K562 (cell line): Measurements from ENCODE around the gene ZIC2. TPM values are rescaled to one million over a fixed set of nuclear protein-coding genes. Genes with fewer than 3 reads are reported as not detected.
A peak's percentile ranks its signal among the peaks of the same experiment; 100 is the strongest.

Source experiments
- ATAC-seq: fragments of 200-7000 bp; cut with Tn5 transposase; 3 replicates; pipeline ENCODE4 v1.9.1; 2020; ENCODE audit warnings: moderate library complexity
- BruUV-seq: library from RNA; stranded (reverse); fragments of 400-500 nt; replicated peaks from 2 replicates; lab custom pipeline; 2021; lab: Mats Ljungman, UMichigan
- CTCF ChIA-PET: fragments of 300-600 bp; formaldehyde crosslinking; extraction: SDS; loops from one replicate; lab custom pipeline; 2021; ENCODE audit warnings: low intra/inter-chr PET ratio; lab: Yijun Ruan, JAX
- POLR2A ChIA-PET: fragments of 300-600, 350-650 bp; sonication (Branson Sonifier 250); formaldehyde crosslinking; extraction: SDS; loops from one replicate; lab custom pipeline; 2021; ENCODE audit warnings: antibody characterized with exemption, inconsistent platforms; lab: Yijun Ruan, JAX
- DNase-seq, 4 experiments: peaks; one replicate each; pipeline versions ENCODE4 v3.0.0 to v3.0.0-alpha.2; 2011 to 2018; ENCODE audit warnings: low spot score in 3 of 4, mixed read lengths in 3 of 4; ENCODE audit errors: extremely low read depth in 1 of 4
- FAIRE-seq: peaks from 2 replicates; lab custom pipeline; 2011; peaks lifted over from hg19 to GRCh38; lab: Jason Lieb, UNC
- H2AFZ ChIP-seq: 2 replicates; pipeline ENCODE4 v1.6.0; 2011; ENCODE audit warnings: low read depth, low read length, control low read depth, inconsistent platforms
- H3K27ac ChIP-seq: fragments of 200-600 bp; 3 replicates; pipeline ENCODE4 v1.8.0; 2011; ENCODE audit warnings: low read depth, mild to moderate bottlenecking, control low read depth, inconsistent platforms, low read length, moderate library complexity, mixed read lengths; ENCODE audit errors: extremely low read depth
- H3K27me3 ChIP-seq, 2 experiments: fragments of 300-600 bp in 1 of 2; 2 replicates in 1 of 2; 3 replicates in 1 of 2; pipeline versions ENCODE4 v1.6.0 to v1.8.0; 2011; ENCODE audit warnings: inconsistent platforms in 2 of 2, low read length in 2 of 2, mild to moderate bottlenecking in 1 of 2, mixed read lengths in 1 of 2, moderate library complexity in 1 of 2; ENCODE audit not compliant: control insufficient read depth in 2 of 2, insufficient read depth in 2 of 2
- H3K36me3 ChIP-seq: fragments of 300-600 bp; 3 replicates; pipeline ENCODE4 v1.8.0; 2011; ENCODE audit warnings: mild to moderate bottlenecking, low read length, inconsistent platforms; ENCODE audit not compliant: control insufficient read depth, insufficient read depth
- H3K4me1 ChIP-seq, 2 experiments: fragments of 200-600 bp in 1 of 2; replicated peaks in 1 of 2; 2 replicates in 1 of 2; 3 replicates in 1 of 2; pipeline versions ENCODE4 v1.5.1 to v1.8.0; 2011; ENCODE audit warnings: inconsistent platforms in 2 of 2, low read length in 2 of 2, mild to moderate bottlenecking in 1 of 2, mixed read lengths in 1 of 2, moderate library complexity in 1 of 2; ENCODE audit not compliant: control insufficient read depth in 2 of 2, insufficient read depth in 2 of 2
- H3K4me2 ChIP-seq: 2 replicates; pipeline ENCODE4 v1.6.1; 2011; ENCODE audit warnings: low read length, control low read depth, inconsistent platforms, mixed read lengths; ENCODE audit not compliant: insufficient read depth
- H3K4me3 ChIP-seq: fragments of 200-600 bp; sonication (generic), shearing (Covaris generic); 2 replicates; pipeline ENCODE4 v1.5.1; 2016; ENCODE audit warnings: control low read depth, inconsistent platforms
- H3K79me2 ChIP-seq: fragments of 200-600 bp; 3 replicates; pipeline ENCODE4 v1.8.0; 2011; ENCODE audit warnings: low read length, inconsistent platforms; ENCODE audit not compliant: control insufficient read depth, insufficient read depth
- H3K9ac ChIP-seq, 2 experiments: 2 replicates each; pipeline versions ENCODE4 v1.6.0 to v1.6.1; 2011; ENCODE audit warnings: low read depth in 2 of 2, low read length in 2 of 2, control low read depth in 1 of 2, inconsistent platforms in 1 of 2, mild to moderate bottlenecking in 1 of 2, mixed read lengths in 1 of 2; ENCODE audit not compliant: insufficient read depth in 1 of 2
- H3K9me1 ChIP-seq: one replicate; pipeline ENCODE4 v1.6.0; 2011; ENCODE audit warnings: inconsistent platforms, mild to moderate bottlenecking, low read length, moderate library complexity; ENCODE audit not compliant: control insufficient read depth, insufficient read depth
- H3K9me3 ChIP-seq: replicated peaks from 2 replicates; pipeline ENCODE4 v1.5.1; 2011; ENCODE audit warnings: low read depth, low read length, inconsistent platforms; ENCODE audit not compliant: control insufficient read depth, insufficient read depth
- H4K20me1 ChIP-seq: replicated peaks from 2 replicates; pipeline ENCODE4 v1.6.1; 2011; ENCODE audit warnings: low read length, inconsistent platforms, mixed read lengths; ENCODE audit not compliant: control insufficient read depth, insufficient read depth
- ARID2 ChIP-seq: fragments of 450-650 bp; IDR thresholded peaks from 2 replicates; pipeline ENCODE4 v1.6.1; 2017; ENCODE audit warnings: antibody characterized with exemption, mild to moderate bottlenecking
- ATF6 ChIP-seq: sonication (generic); formaldehyde crosslinking; IDR thresholded peaks from 2 replicates; pipeline ENCODE4 v1.4.0; 2020; ENCODE audit warnings: mild to moderate bottlenecking, missing genetic modification reagents
- ATF7 ChIP-seq: fragments of 450-650 bp; IDR thresholded peaks from 2 replicates; pipeline ENCODE4 v1.7.1; 2014; ENCODE audit warnings: mild to moderate bottlenecking, moderate library complexity
- BRF1 ChIP-seq: IDR thresholded peaks from 3 replicates; pipeline ENCODE4 v1.6.1; 2011; ENCODE audit warnings: borderline replicate concordance, mild to moderate bottlenecking; ENCODE audit not compliant: insufficient read length; ENCODE audit errors: extremely low read depth
- CREB3 ChIP-seq: fragments of 450-650 bp; conservative IDR thresholded peaks from 2 replicates; pipeline ENCODE4 v1.6.1; 2016; ENCODE audit warnings: missing genetic modification characterization, low read depth, mild to moderate bottlenecking, missing compliant biosample characterization, moderate library complexity
- FIP1L1 ChIP-seq: fragments of 200-400 bp; formaldehyde crosslinking; IDR thresholded peaks from 2 replicates; pipeline ENCODE4 v1.6.1; 2018; ENCODE audit warnings: mild to moderate bottlenecking, low read depth, low read length; ENCODE audit not compliant: poor library complexity, severe bottlenecking
- FOXA3 ChIP-seq, 2 experiments: fragments of 450-650 bp in 1 of 2; sonication (generic) in 1 of 2; formaldehyde crosslinking; IDR thresholded peaks in 1 of 2; conservative IDR thresholded peaks in 1 of 2; 2 replicates each; pipeline versions ENCODE4 v1.4.0 to v1.8.0; 2020 to 2022; ENCODE audit warnings: mild to moderate bottlenecking in 2 of 2, missing genetic modification reagents in 1 of 2
- GABPB2 ChIP-seq: fragments of 250-450 bp; sonication (Bioruptor Pico); conservative IDR thresholded peaks from 2 replicates; pipeline ENCODE4 v1.5.1; 2021; ENCODE audit warnings: mild to moderate bottlenecking
- JUND ChIP-seq, 2 experiments: IDR thresholded peaks; 2 replicates in 1 of 2; 3 replicates in 1 of 2; pipeline ENCODE4 v1.6.1; 2011; ENCODE audit warnings: borderline replicate concordance in 2 of 2, low read depth in 2 of 2, low read length in 2 of 2, improper control_type of control experiment in 1 of 2, missing biosample characterization in 1 of 2, missing genetic modification characterization in 1 of 2, missing genetic modification reagents in 1 of 2
- KDM5B ChIP-seq: fragments of 200-600 bp; sonication (generic); IDR thresholded peaks from 2 replicates; pipeline ENCODE4 v1.6.1; 2012; ENCODE audit warnings: low read depth, mild to moderate bottlenecking, moderate library complexity, low read length, control low read depth, inconsistent platforms; ENCODE audit not compliant: insufficient replicate concordance
- L3MBTL2 ChIP-seq: fragments of 450-650 bp; IDR thresholded peaks from 2 replicates; pipeline ENCODE4 v1.6.1; 2016; ENCODE audit warnings: mild to moderate bottlenecking, moderate library complexity
- POLR2AphosphoS2 ChIP-seq: IDR thresholded peaks from 2 replicates; pipeline ENCODE4 v1.6.1; 2012; ENCODE audit warnings: low read length, improper control_type of control experiment
- RBM17 ChIP-seq: fragments of 200-400 bp; formaldehyde crosslinking; IDR thresholded peaks from 2 replicates; pipeline ENCODE4 v1.6.1; 2017; ENCODE audit warnings: low read depth, mild to moderate bottlenecking, low read length, borderline replicate concordance
- ZNF23 ChIP-seq: fragments of 250-450 bp; sonication (Bioruptor Pico); IDR thresholded peaks from 2 replicates; pipeline ENCODE4 v1.4.0; 2020; ENCODE audit warnings: mild to moderate bottlenecking
- ZNF444 ChIP-seq: fragments of 250-450 bp; sonication (Bioruptor Pico); IDR thresholded peaks from 2 replicates; pipeline ENCODE4 v1.4.0; 2020; ENCODE audit warnings: mild to moderate bottlenecking, moderate library complexity
- ZNF75A ChIP-seq: fragments of 450-650 bp; formaldehyde crosslinking; IDR thresholded peaks from 2 replicates; pipeline ENCODE4 v1.4.0; 2020; ENCODE audit warnings: mild to moderate bottlenecking
- ZNF77 ChIP-seq: fragments of 250-450 bp; sonication (Bioruptor Pico); IDR thresholded peaks from 2 replicates; pipeline ENCODE4 v1.5.0; 2020
- WGBS: fragments of 100-300 bp; shearing (Covaris generic); methylation state at CpG from one replicate; pipeline ENCODE4 v1.1.6; 2016; ENCODE audit warnings: low coverage, mixed read lengths; ENCODE audit not compliant: insufficient coverage; ENCODE audit errors: missing lambda C conversion rate; 5-methylcytosine and 5-hydroxymethylcytosine counted together
- in situ Hi-C: fragments of 300-500 bp; cut with MboI; formaldehyde crosslinking; loops from 4 replicates; pipeline ENCODE4 v1.15.0; 2018; ENCODE audit warnings: inconsistent platforms, mixed read lengths
- intact Hi-C: fragments of 100-400 bp; cut with micrococcal nuclease; formaldehyde crosslinking; loops from 2 replicates; pipeline ENCODE4 v1.14.2; 2022
- polyA plus RNA-seq, 8 experiments: library from polyadenylated mRNA; depleted of rRNA in 4 of 8; stranded (reverse) in 5 of 8; unstranded in 3 of 8; fragments of >200 nt; fragmentation: Nextera tagmentation in 2 of 8; fragmentation: Illumina TruSeq in 1 of 8; extraction: Ambion mirVana in 2 of 8; extraction: Trizol in 1 of 8; gene quantifications; 2 replicates each; pipeline versions ENCODE4 v1.2.1 to v1.2.3, GENCODE V29; 2011 to 2014; ENCODE audit warnings: inconsistent platforms in 1 of 8, missing spikeins in 1 of 8
- total RNA-seq, 7 experiments: library from RNA; depleted of rRNA in 6 of 7; stranded (reverse); fragments of >200 nt in 6 of 7; fragmentation: Illumina TruSeq in 2 of 7; extraction: Trizol in 2 of 7; gene quantifications; 2 replicates each; pipeline versions ENCODE4 v1.2.1 to v1.2.3, GENCODE V29; 2011 to 2021; ENCODE audit warnings: low replicate concordance in 1 of 7

Gene ZIC2
- total and polyA plus RNA-seq, 9 of the 15 experiments (the other 6 are each of a cell fraction or from before 2014, with no cell fraction given) = 1.8 to 18.0 (median 4.5) TPM

GRCh38 chr13:99970651-99971575 is 10.7 kb upstream of the ZIC2 start:
- Histone ChIP-seq H4K20me1 (no peaks in the 10 kb centered on the region), H3K4me1 (peaks cover 0 to 45% of the 10 kb centered on the region in 2 experiments; a peak in 3 of 5 replicates), H2AFZ (peak overlapping the region; percentile 79), H3K27me3 (no peaks in the 10 kb centered on the region), H3K27ac (peak overlapping the region; percentile 73; the same call in 2 of the 3 replicates), H3K9me3 (no peaks in the 10 kb centered on the region), H3K36me3 (peaks cover 6% of the 10 kb centered on the region; the same call in 1 of the 3 replicates), H3K9ac (peak overlapping the region; percentile 46 to 90), H3K9me1 (no peaks in the 10 kb centered on the region), H3K4me3 (peak overlapping the region; percentile 56), H3K4me2 (peak overlapping the region; percentile 65), H3K79me2 (peaks cover 14% of the 10 kb centered on the region; the same call in 2 of the 3 replicates)
- ChIA-PET CTCF (no interaction called here), POLR2A (interaction anchor here (1.4 to 2.7 kb wide), 2 partner anchors 10 to 12 kb away, joined by 7 to 14 read pairs; partner anchors contain the start of gene ZIC2)
- intact Hi-C loops (no loop called here), in situ Hi-C loops (no loop called here)
- WGBS = 0% methylated on average over 4 of the region's 118 CpGs
- ATAC-seq (peak; percentile 73), FAIRE-seq (no peak), DNase-seq (peak; percentile 55 to 66 (median 64))
- BruUV-seq = no TSS peak
- TF ChIP-seq BRF1 = no peak
- TF ChIP-seq ATF7 = no peak
- TF ChIP-seq ATF6 = no peak
- TF ChIP-seq POLR2AphosphoS2 = no peak
- no peak for TF ChIP-seq CREB3 (tag)
- no peak for TF ChIP-seq FOXA3 (CRISPR knock-in tag; conservative IDR thresholded peaks at IDR 0.05 in 1 of 2, IDR thresholded peaks at IDR 0.05 in 1 of 2)
- TF ChIP-seq L3MBTL2 = peak; percentile 70; the same call in 1 of the 2 replicates
- TF ChIP-seq ZNF444 (CRISPR knock-in tag) = no peak; the same call in 1 of the 2 replicates
- TF ChIP-seq ZNF23 (CRISPR knock-in tag) = no peak
- TF ChIP-seq GABPB2 (CRISPR knock-in tag) = no peak
- peak; percentile 15 for TF ChIP-seq KDM5B
- TF ChIP-seq ZNF77 (CRISPR knock-in tag) = no peak
- no peak for TF ChIP-seq ARID2
- no peak for TF ChIP-seq JUND (IDR thresholded peaks at IDR 0.05; ENCODE audit: borderline replicate concordance, low read depth, low read length)
- no peak for TF ChIP-seq JUND (tag; IDR thresholded peaks at IDR 0.05; ENCODE audit: borderline replicate concordance, low read depth, low read length)
- TF ChIP-seq ZNF75A (CRISPR knock-in tag) = no peak
- peak; percentile 30 for TF ChIP-seq FIP1L1
- TF ChIP-seq RBM17 = no peak
